GM19452 (cell line): ENCODE data around the gene NUP210.

ENCODE experiments used
- ATAC-seq: cut with Tn5 transposase; IDR thresholded peaks from one replicate; pipeline ENCODE4 v1.9.1; 2021; ENCODE audit not compliant: unreplicated experiment

NUP210 gene

GRCh38 chr3:13277860-13278531 is 142.1 kb downstream of the NUP210 start:
- ATAC-seq = no peak

GRCh38 chr3:13277196-13277813 is 142.8 kb downstream of the NUP210 start:
- ATAC-seq = no peak

GRCh38 chr3:13276438-13277195 is 143.5 kb downstream of the NUP210 start:
- no peak for ATAC-seq

GRCh38 chr3:13275376-13276005 is 144.6 kb downstream of the NUP210 start:
- no peak for ATAC-seq

GRCh38 chr3:13274551-13275332 is 145.4 kb downstream of the NUP210 start:
- no peak for ATAC-seq

- ATAC-seq = no peak
These were observed 146.0 kb downstream of the NUP210 start for GRCh38 chr3:13274125-13274524.

- no peak for ATAC-seq
These were observed 146.5 kb downstream of the NUP210 start for GRCh38 chr3:13273604-13274105.

- no peak for ATAC-seq
These were observed 147.1 kb downstream of the NUP210 start for GRCh38 chr3:13272831-13273603.

- ATAC-seq = no peak
These were observed 150.3 kb downstream of the NUP210 start for GRCh38 chr3:13269711-13270378.

- no peak for ATAC-seq
These were observed 151.1 kb downstream of the NUP210 start for GRCh38 chr3:13268961-13269441.

- ATAC-seq = no peak
These were observed 152.0 kb downstream of the NUP210 start for GRCh38 chr3:13268120-13268519.

GRCh38 chr3:13266651-13267362 is 153.3 kb downstream of the NUP210 start:
- ATAC-seq = no peak
